ENCODE data around the gene SHISA5. TPM values are rescaled to one million over a fixed set of nuclear protein-coding genes. Genes with fewer than 3 reads are reported as not detected.

Gene SHISA5
- polyA plus RNA-seq, 3 donors: 101 to 126 (median 109) TPM

- no peak for DNase-seq
Observed at GRCh38 chr3:48423241-48423882, 80.6 kb downstream of the SHISA5 start.

- DNase-seq: no peak
Observed at GRCh38 chr3:48422681-48423080, 81.3 kb downstream of the SHISA5 start.

DNA sequence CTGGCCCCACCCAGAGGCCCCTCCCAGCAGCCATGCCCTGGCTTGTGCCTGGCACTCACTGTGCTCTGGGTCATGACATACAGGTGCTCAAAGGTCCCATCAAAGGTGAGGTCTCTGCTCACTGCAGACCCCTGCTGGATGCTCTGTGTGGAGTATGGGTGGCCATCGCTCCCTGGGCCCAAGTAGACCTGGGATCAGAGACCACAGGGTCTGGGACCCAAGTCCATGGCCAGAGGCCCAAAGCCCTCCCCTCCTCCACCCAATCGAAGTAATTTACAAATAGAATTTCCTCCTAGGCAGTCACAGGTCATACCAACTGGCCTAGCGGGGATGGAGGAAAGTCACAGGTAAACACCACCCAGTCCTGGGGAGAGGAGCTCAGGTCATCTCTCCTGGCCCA, 81.7 kb downstream of the SHISA5 start:
- no peak for DNase-seq

DNA sequence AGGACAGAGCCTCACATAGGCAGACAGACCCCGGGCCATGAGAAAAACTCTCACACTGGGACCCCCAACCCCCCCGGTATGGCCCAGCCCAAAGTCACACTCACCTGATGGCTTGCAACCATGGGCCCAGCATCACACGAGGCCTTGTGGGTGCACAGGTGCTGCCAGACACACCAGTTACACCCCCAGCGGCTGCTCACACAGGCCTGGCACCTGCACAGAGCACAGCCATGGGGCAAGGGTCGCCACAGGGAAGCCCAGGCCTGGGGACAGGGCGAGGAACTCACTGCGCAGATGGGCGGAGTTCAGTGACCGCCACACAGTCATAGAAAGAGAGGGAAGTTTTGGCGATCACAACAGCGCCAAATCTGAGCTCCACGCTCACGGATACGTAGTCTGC, 83.4 kb downstream of the SHISA5 start:
- DNase-seq: no peak

- no peak for DNase-seq
Observed at GRCh38 chr3:48419597-48419996, 84.4 kb downstream of the SHISA5 start.

- no peak for DNase-seq
Observed at GRCh38 chr3:48419149-48419548, 84.8 kb downstream of the SHISA5 start.

- no peak for DNase-seq
Observed at GRCh38 chr3:48418651-48419050, 85.3 kb downstream of the SHISA5 start.

- DNase-seq: no peak
Observed at GRCh38 chr3:48418140-48418539, 85.8 kb downstream of the SHISA5 start.

Other genes starting within 250 kb of the SHISA5 start
- gene NME6, start 202.8 kb downstream of the SHISA5 start, polyA plus RNA-seq (ENCODE audit: insufficient read length in 3 of 3): 10 to 100 TPM; 25.0 to 35.1 (median 34.5) TPM
- under 1 TPM in 2 of 3 donors, not detected in 1; 0.33 to 0.95 TPM for gene SPINK8, start 170.5 kb downstream of the SHISA5 start, polyA plus RNA-seq (ENCODE audit: insufficient read length in 3 of 3)
- 1 to 10 TPM in 2 of 3 donors, under 1 TPM in 1; 0.34 to 1.2 (median 1.1) TPM for gene FBXW12, start 132.0 kb downstream of the SHISA5 start, polyA plus RNA-seq (ENCODE audit: insufficient read length in 3 of 3)
- 100 to 1,000 TPM; 181 to 239 (median 234) TPM for gene PLXNB1, start 74.1 kb downstream of the SHISA5 start, polyA plus RNA-seq (ENCODE audit: insufficient read length in 3 of 3)
- gene CCDC51, start 64.1 kb downstream of the SHISA5 start, polyA plus RNA-seq (ENCODE audit: insufficient read length in 3 of 3): 10 to 100 TPM; 28.7 to 32.9 (median 29.2) TPM
- gene TMA7, start 63.9 kb downstream of the SHISA5 start, polyA plus RNA-seq (ENCODE audit: insufficient read length in 3 of 3): 100 to 1,000 TPM; 250 to 316 (median 307) TPM
- gene ATRIP, start 57.4 kb downstream of the SHISA5 start, polyA plus RNA-seq (ENCODE audit: insufficient read length in 3 of 3): 10 to 100 TPM; 12.3 to 14.3 (median 13.2) TPM
- gene PFKFB4, start 52.6 kb upstream of the SHISA5 start, polyA plus RNA-seq (ENCODE audit: insufficient read length in 3 of 3): 1 to 10 TPM; 5.3 to 6.2 (median 6.0) TPM
- gene UCN2, start 59.6 kb upstream of the SHISA5 start, polyA plus RNA-seq (ENCODE audit: insufficient read length in 3 of 3): under 1 TPM; 0.26 to 0.51 (median 0.40) TPM
- gene COL7A1, start 91.2 kb upstream of the SHISA5 start, polyA plus RNA-seq (ENCODE audit: insufficient read length in 3 of 3): 10 to 100 TPM; 24.4 to 31.6 (median 24.8) TPM
- gene UQCRC1, start 105.5 kb upstream of the SHISA5 start, polyA plus RNA-seq (ENCODE audit: insufficient read length in 3 of 3): 100 to 1,000 TPM; 310 to 328 (median 322) TPM
- not detected for gene TMEM89, start 117.6 kb upstream of the SHISA5 start, polyA plus RNA-seq (ENCODE audit: insufficient read length in 3 of 3)
- 10 to 100 TPM; 27.4 to 34.6 (median 33.1) TPM for gene SLC26A6, start 131.3 kb upstream of the SHISA5 start, polyA plus RNA-seq (ENCODE audit: insufficient read length in 3 of 3)
- gene CELSR3, start 158.7 kb upstream of the SHISA5 start, polyA plus RNA-seq (ENCODE audit: insufficient read length in 3 of 3): 1 to 10 TPM; 1.2 to 1.6 (median 1.3) TPM
- 10 to 100 TPM; 21.0 to 22.8 (median 22.7) TPM for gene NCKIPSD, start 181.7 kb upstream of the SHISA5 start, polyA plus RNA-seq (ENCODE audit: insufficient read length in 3 of 3)
- gene IP6K2, start 213.0 kb upstream of the SHISA5 start, polyA plus RNA-seq (ENCODE audit: insufficient read length in 3 of 3): 100 to 1,000 TPM; 200 to 263 (median 240) TPM